GM21619 (cell line): ENCODE results near the gene APLP2.
"Not testable (repeated sequence)": the region's sequence is repeated elsewhere in the genome, so short reads cannot be mapped to it uniquely, and the experiment has no call there.

Experiments
- ATAC-seq: cut with Tn5 transposase; IDR thresholded peaks from one replicate; pipeline ENCODE4 v1.9.1; 2021; ENCODE audit not compliant: unreplicated experiment

The APLP2 gene

DNA sequence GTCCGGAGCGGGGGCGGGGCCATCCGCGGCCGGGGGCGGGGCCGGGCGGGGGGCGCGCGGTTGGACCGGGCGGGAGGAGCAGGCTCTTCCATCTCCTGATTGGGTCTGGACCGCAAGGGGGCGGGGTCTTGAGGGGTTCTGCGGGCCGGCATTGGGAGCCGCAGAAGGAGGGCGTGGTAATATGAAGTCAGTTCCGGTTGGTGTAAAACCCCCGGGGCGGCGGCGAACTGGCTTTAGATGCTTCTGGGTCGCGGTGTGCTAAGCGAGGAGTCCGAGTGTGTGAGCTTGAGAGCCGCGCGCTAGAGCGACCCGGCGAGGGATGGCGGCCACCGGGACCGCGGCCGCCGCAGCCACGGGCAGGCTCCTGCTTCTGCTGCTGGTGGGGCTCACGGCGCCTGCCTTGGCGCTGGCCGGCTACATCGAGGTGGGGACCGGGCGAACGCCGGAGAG lies at the start of gene APLP2:
Gene APLP2 (plus strand): TSS at position 236 of the 450 bp plus-strand sequence. CDS start 84 bp downstream, at position 320.
- peak; percentile 97 for ATAC-seq

DNA sequence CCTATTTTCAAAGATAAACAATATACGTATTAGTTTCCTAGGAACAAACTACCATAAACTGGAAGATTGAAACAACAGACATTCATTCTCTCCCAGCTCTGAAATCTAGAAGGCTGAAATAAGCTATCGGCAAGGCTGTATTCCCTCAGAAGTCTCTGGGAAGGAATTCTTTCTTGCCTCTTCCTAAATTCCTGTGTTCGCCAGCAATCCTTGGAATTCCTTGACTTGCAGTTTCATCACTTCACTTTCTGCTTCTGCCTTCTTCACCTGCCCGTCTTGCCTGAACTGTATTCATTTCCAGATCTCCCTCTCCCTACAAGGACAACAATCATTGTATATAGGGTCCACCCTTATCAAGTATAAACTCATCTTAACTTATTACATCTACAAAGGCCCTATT lies 49.4 kb upstream of the APLP2 start:
- no peak for ATAC-seq

DNA sequence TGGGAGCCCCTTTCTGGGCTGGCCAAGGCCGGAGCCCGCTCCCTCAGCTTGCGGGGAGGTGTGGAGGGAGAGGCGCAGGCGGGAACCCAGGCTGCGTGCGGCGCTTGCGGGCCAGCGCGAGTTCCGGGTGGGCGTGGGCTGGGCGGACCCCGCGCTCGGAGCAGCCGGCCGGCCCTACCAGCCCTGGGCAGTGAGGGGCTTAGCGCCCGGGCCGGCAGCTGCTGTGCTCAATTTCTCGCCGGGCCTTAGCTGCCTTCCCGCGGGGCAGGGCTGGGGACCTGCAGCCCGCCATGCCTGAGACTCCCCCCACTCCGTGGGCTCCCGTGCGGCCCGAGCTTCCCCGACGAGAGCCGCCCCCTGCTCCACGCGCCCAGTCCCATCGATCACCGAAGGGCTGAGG lies 48.1 kb upstream of the APLP2 start:
- ATAC-seq = not testable (repeated sequence)

DNA sequence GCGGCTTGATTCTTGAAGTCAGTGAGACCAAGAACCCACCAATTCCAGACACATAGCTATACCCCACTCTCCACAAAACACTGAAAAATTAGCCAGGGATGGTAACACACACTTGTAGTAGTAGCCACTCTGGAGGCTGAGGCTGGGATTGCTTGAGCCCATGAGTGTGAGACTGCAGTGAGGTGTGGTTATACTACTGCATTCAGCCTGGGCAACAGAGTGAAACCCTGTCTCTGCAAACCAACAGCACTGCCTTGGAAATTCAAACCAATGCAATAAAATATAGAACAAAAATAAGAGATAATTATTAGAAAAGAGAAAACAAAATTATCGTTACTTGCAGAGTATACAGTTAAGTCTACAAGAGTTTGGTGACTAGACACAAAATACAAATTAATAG lies 46.9 kb upstream of the APLP2 start:
- peak; percentile 25 for ATAC-seq

DNA sequence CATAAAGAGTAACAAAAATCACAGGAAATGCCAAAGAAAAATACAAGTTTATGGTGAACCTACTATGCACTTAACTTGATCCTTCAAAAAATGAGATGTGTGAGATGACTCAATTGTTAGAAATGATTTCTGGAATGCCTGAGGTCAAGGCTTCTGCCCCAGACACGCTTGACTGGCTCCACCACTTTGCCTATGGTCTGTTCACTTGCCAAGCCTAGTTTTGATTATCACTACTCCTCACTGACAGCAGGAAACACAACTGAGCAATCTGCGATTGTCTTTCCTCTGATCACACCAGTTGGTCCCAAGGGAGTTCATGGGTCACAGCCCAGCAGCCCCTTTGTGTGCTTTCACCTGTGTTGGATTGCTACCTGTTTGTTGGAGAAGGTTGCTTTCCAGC lies 46.5 kb upstream of the APLP2 start:
- peak; percentile 98 for ATAC-seq

- ATAC-seq = no peak
Observed at GRCh38 chr11:130024361-130024760, 45.3 kb upstream of the APLP2 start.

- ATAC-seq = no peak
Observed at GRCh38 chr11:130025371-130025770, 44.3 kb upstream of the APLP2 start.

DNA sequence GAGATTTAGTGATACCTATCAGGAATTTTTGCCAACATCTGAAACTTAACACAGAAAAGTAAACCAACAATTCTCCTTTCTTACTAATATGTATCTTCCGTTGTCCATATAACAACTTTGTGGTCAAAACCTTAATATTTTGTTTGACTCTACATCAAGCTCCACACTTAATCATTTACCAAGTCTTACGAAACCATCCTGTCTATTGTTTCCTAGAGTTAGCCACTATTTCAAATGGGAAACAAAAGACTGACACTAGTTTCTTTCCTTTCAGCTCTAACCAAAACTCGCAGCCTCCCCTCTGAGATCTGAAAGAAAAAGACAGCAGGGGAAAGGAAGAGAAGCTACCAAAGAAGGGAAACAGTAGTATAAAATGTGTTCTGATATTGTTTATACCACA lies 40.6 kb upstream of the APLP2 start:
- ATAC-seq = no peak

DNA sequence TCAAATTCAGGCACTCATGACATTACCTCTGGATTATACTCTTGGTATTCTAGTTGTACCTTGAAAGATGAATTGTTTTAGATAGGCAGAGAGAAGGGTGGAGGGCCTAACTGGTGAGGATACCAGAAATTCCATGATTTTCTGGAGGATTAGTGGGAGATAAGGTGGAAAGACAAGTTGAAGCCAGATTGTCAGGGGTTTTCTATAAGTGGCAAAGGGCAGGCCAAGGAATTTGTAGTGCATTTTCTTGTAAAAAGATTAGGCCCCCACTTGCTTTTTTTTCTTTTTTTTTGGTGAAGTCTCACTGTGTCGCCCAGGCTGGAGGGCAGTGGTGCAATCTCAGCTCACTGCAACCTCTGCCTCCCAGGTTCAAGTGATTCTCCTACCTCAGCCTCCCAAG lies 38.6 kb upstream of the APLP2 start:
- no peak for ATAC-seq

GRCh38 chr11:130031945-130032344 lies 37.7 kb upstream of the APLP2 start:
- no peak for ATAC-seq

GRCh38 chr11:130032931-130033330 lies 36.8 kb upstream of the APLP2 start:
- no peak for ATAC-seq

GRCh38 chr11:130034236-130034635 lies 35.5 kb upstream of the APLP2 start:
- ATAC-seq = no peak

GRCh38 chr11:130037058-130037457 lies 32.6 kb upstream of the APLP2 start:
- no peak for ATAC-seq

GRCh38 chr11:130037881-130038585 lies 31.7 kb upstream of the APLP2 start:
- ATAC-seq = no peak

DNA sequence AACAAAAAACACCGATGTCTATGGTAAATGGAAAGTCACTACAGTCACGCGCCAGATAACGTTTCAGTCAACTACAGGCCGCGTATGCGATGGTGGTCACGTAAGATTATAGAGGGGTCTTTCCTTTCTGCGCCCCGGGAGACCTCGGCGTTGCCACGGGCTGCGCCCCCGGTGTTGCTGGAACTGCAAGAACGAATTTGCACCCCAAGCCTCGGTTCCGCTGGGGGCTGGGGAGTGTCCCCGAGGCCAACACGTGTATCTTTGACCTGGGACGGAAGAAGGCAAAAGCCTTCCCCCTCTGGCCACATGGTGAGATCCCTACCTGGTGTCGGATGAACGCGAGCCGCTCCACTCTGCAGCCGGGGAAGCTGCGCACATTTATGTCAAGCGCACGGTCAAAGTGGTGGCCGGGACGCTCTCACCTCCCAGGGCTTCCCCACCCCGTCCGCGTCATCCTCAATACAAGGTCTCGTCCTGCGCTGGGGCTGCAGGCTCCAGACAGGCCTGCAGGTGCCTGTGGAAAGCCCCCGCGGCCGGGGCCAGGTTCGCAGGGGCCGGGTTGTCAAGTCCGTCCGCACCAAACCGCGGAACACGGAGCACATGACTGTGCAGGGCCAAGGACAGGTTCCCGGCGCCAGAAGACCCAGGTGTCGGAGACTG lies 29.3 kb upstream of the APLP2 start:
- no peak for ATAC-seq

DNA sequence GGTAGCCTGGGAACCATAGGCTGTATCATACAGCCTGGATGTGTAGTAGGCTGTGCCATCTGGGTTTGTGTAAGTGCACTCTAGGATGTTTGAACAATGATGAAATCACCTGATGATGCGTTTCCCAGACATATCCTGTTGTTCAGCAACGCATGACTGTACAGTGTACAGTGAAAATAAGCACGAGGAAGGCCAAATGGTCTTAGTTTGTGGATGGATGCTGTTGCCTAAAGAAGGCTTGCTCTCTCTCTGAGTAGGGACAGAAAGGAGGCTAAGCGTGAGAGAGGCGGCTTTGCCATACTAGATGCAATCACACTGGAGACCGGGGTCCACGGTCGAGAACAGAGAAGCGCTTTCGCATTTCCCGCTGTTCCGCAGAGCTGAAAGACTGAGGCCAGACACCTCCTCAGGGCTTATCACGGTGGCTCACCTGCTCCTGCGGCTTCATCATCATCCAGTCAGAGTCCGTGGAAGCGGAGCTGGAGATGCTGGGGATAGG lies 27.6 kb upstream of the APLP2 start:
- ATAC-seq = no peak

GRCh38 chr11:130043575-130043974 lies 26.1 kb upstream of the APLP2 start:
- ATAC-seq = no peak

DNA sequence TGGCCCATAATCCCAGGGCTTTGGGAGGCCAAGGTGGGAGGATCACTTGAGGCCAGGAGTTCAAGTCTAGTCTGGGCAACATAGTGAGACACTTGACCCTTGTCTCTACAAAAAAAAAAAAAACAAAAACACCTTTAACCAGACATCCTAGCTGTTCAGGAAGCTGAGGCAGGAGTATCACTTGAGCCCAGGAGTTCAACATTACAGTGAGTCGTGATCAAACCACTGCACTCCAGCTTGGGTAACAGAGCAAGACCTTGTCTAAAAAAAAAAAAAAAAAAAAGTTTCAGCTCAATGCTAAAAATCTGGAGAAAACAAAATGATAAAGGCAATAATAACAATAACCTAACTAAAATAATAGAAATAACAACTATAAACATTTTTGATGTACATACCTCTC lies 22.6 kb upstream of the APLP2 start:
- ATAC-seq = no peak

DNA sequence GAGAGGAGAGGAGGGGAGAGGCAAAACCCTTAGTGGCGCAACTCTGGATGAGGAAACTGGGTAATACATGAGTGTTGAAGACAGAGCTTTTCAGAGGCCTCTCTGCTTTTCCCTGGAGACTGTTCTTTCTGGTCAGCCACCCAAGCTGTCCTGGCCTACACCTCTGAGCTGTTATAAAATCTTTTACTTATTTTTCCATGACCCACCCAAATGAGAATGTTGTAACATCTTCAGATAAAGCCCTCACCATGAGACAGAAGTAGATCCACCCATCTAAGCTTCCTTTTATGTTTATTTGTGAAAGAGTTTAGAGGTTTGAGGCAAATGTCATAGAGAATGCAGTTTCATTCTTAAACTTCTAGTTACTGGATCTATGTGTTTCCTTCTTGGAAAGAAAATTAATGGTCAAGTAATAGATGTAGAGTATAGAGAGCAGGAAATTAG lies 20.3 kb upstream of the APLP2 start:
- ATAC-seq = no peak

DNA sequence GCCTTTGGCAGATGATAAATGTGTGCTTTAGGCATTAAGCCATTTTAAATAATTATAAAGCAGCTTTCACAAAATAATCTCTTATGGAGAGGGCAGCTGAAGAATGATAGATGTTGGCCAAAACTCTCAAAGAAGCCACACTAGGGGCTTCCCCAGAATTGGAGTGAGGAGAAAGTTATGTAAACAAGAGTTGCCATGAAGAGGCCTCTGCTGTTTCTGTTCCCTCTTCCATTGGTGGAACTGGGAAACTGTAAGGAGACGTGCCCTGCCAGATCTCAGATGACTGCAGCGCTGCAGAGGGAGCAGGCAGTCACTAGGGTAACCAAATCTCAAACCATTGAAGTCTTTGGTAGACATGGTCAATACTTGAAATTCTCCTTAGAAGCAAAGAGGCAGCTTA lies 19.4 kb upstream of the APLP2 start:
- no peak for ATAC-seq

- no peak for ATAC-seq
Observed at GRCh38 chr11:130051082-130051481, 18.6 kb upstream of the APLP2 start.

DNA sequence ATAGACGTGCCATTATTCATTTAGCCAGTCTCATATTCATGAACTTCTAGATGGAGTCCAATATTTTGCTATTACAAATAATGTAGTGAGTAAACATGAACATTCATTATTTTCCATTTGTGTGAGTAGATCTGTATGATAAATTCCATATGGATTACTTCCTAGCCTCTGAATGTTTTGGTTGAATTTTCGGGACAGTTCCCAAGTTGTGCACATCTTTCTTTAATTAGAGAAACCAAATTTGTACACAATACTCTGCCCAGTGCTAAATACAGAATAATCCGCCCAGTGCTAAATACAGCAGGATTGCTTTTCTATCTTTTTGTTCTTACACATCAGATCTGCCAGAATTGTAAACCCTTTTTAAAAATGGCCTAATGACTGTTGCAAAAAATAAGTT lies 17.1 kb upstream of the APLP2 start:
- no peak for ATAC-seq
